Caco-2 (cell line): Measurements from ENCODE around the gene APAF1. TPM values are rescaled to one million over a fixed set of nuclear protein-coding genes. Genes with fewer than 3 reads are reported as not detected.

Source experiments
- BruUV-seq: library from RNA; stranded (reverse); fragments of 400-500 nt; replicated peaks from 2 replicates; lab custom pipeline; 2021; lab: Mats Ljungman, UMichigan
- CTCF ChIA-PET: fragments of 300-600 bp; sonication (Branson Sonifier 250); formaldehyde crosslinking; loops from one replicate; lab custom pipeline; 2022; ENCODE audit warnings: antibody characterized with exemption; lab: Charles Lee
- POLR2A ChIA-PET: fragments of 300-600 bp; sonication (Branson Sonifier 250); formaldehyde crosslinking; loops from one replicate; lab custom pipeline; 2022; ENCODE audit warnings: antibody characterized with exemption; lab: Charles Lee
- DNase-seq, 2 experiments: peaks; one replicate each; pipeline versions ENCODE4 v3.0.0 to v3.0.0-alpha.2; 2020 to 2022
- H3K27me3 ChIP-seq: replicated peaks from 2 replicates; pipeline ENCODE4 v1.6.0; 2011; ENCODE audit warnings: low read length; ENCODE audit not compliant: control insufficient read depth, insufficient read depth
- H3K36me3 ChIP-seq: 2 replicates; pipeline ENCODE4 v1.5.1; 2011; ENCODE audit warnings: low read length; ENCODE audit not compliant: control insufficient read depth, insufficient read depth
- H3K4me1 ChIP-seq: fragments of 250-450 bp; sonication (Bioruptor Pico); 2 replicates; pipeline ENCODE4 v1.5.1; 2020; ENCODE audit warnings: mild to moderate bottlenecking
- H3K4me3 ChIP-seq: 2 replicates; pipeline ENCODE4 v1.5.1; 2011; ENCODE audit warnings: low read depth, mild to moderate bottlenecking, control low read depth, low read length
- H3K9me3 ChIP-seq: fragments of 250-450 bp; sonication (Bioruptor Pico); 2 replicates; pipeline ENCODE4 v1.5.1; 2020; ENCODE audit warnings: mild to moderate bottlenecking, moderate library complexity
- H3K27ac Mint-ChIP-seq: one replicate; pipeline ENCODE4 v1.8.0; 2022; ENCODE audit warnings: mixed read lengths; ENCODE audit not compliant: unreplicated experiment
- H3K27me3 Mint-ChIP-seq: one replicate; pipeline ENCODE4 v1.8.0; 2022; ENCODE audit warnings: mixed read lengths; ENCODE audit not compliant: insufficient read depth, unreplicated experiment
- H3K36me3 Mint-ChIP-seq: one replicate; pipeline ENCODE4 v1.8.0; 2022; ENCODE audit warnings: mild to moderate bottlenecking, mixed read lengths; ENCODE audit not compliant: insufficient read depth, unreplicated experiment
- H3K4me1 Mint-ChIP-seq: one replicate; pipeline ENCODE4 v1.8.0; 2022; ENCODE audit warnings: low read depth, mixed read lengths; ENCODE audit not compliant: unreplicated experiment
- H3K4me3 Mint-ChIP-seq: one replicate; pipeline ENCODE4 v1.8.0; 2022; ENCODE audit warnings: mild to moderate bottlenecking, moderate library complexity, mixed read lengths; ENCODE audit not compliant: unreplicated experiment
- H3K9me3 Mint-ChIP-seq: one replicate; pipeline ENCODE4 v1.8.0; 2022; ENCODE audit warnings: mixed read lengths; ENCODE audit not compliant: unreplicated experiment
- CTCF ChIP-seq, 2 experiments: fragments of 200-600 bp in 1 of 2; IDR thresholded peaks; 1 replicate in 1 of 2; 2 replicates in 1 of 2; pipeline versions ENCODE4 v1.5.1 to v1.8.0; 2011 to 2022; ENCODE audit warnings: antibody characterized with exemption in 1 of 2, control low read depth in 1 of 2, inconsistent platforms in 1 of 2, low read depth in 1 of 2, low read length in 1 of 2, mild to moderate bottlenecking in 1 of 2, moderate library complexity in 1 of 2; ENCODE audit not compliant: insufficient read depth in 1 of 2, severe bottlenecking in 1 of 2, unreplicated experiment in 1 of 2
- intact Hi-C: fragments of 100-400 bp; cut with micrococcal nuclease; formaldehyde crosslinking; loops from one replicate; pipeline ENCODE4 v1.10.0; 2022; ENCODE audit not compliant: unreplicated experiment
- total RNA-seq: library from RNA; stranded (reverse); gene quantifications from 2 replicates; pipeline ENCODE4 v1.2.3, GENCODE V29; 2022

The APAF1 gene
- total RNA-seq, 1 experiment from 2014 or later, result 13.4 TPM

- H3K27me3 Mint-ChIP-seq, result peaks cover 21% of the 10 kb centered on the region
These were observed 96.1 kb downstream of the APAF1 start for GRCh38 chr12:98741196-98741555.

GRCh38 chr12:98741556-98742265 is 96.6 kb downstream of the APAF1 start:
- peaks cover 15% of the 10 kb centered on the region for H3K4me1 Mint-ChIP-seq
- no TSS peak for BruUV-seq
- CTCF ChIA-PET, result no interaction called here
- DNase-seq, result no peak
- H3K27me3 ChIP-seq, result no peaks in the 10 kb centered on the region
- no peak overlapping the region for H3K27ac Mint-ChIP-seq
- intact Hi-C loops, result loop anchor here (2.0 kb wide), 1 partner anchor 15 kb away; no protein-coding TSS in a partner anchor
- H3K4me3 Mint-ChIP-seq, result no peak overlapping the region
- H3K36me3 Mint-ChIP-seq, result no peaks in the 10 kb centered on the region
- no peaks in the 10 kb centered on the region for H3K9me3 ChIP-seq
- no peaks in the 10 kb centered on the region for H3K36me3 ChIP-seq
- H3K27me3 Mint-ChIP-seq, result peaks cover 26% of the 10 kb centered on the region
- H3K4me3 ChIP-seq, result no peak overlapping the region
- peaks cover 4% of the 10 kb centered on the region; the same call in 1 of the 2 replicates for H3K4me1 ChIP-seq
- POLR2A ChIA-PET, result no interaction called here
- TF ChIP-seq CTCF (IDR thresholded peaks at IDR 0.05; ENCODE audit: insufficient read depth in 1 of 2, low read depth in 1 of 2, low read length in 1 of 2, severe bottlenecking in 1 of 2, unreplicated experiment in 1 of 2), result no peak
- H3K9me3 Mint-ChIP-seq, result no peaks in the 10 kb centered on the region

More at GRCh38 chr12:98741196-98741555, 96.1 kb downstream of the APAF1 start:
- no TSS peak for BruUV-seq
- peaks cover 7% of the 10 kb centered on the region for H3K4me1 ChIP-seq
- no peaks in the 10 kb centered on the region for H3K36me3 Mint-ChIP-seq
- TF ChIP-seq CTCF (IDR thresholded peaks at IDR 0.05; ENCODE audit: insufficient read depth in 1 of 2, low read depth in 1 of 2, low read length in 1 of 2, severe bottlenecking in 1 of 2, unreplicated experiment in 1 of 2), result no peak
- peaks cover 16% of the 10 kb centered on the region for H3K4me1 Mint-ChIP-seq
- H3K4me3 Mint-ChIP-seq, result no peak overlapping the region
- no peaks in the 10 kb centered on the region for H3K9me3 Mint-ChIP-seq
- DNase-seq, result no peak
- ChIA-PET POLR2A (no interaction called here), CTCF (no interaction called here)
- intact Hi-C loops, result no loop called here
- no peaks in the 10 kb centered on the region for H3K9me3 ChIP-seq
- no peak overlapping the region for H3K27ac Mint-ChIP-seq
- no peak overlapping the region for H3K4me3 ChIP-seq
- no peaks in the 10 kb centered on the region for H3K27me3 ChIP-seq
- no peaks in the 10 kb centered on the region for H3K36me3 ChIP-seq

- no TSS peak for BruUV-seq
- Mint-ChIP-seq H3K9me3 (no peaks in the 10 kb centered on the region), H3K27me3 (peaks cover 32% of the 10 kb centered on the region), H3K4me1 (peaks cover 6% of the 10 kb centered on the region), H3K27ac (no peak overlapping the region), H3K4me3 (no peak overlapping the region), H3K36me3 (no peaks in the 10 kb centered on the region)
- Histone ChIP-seq H3K4me3 (no peak overlapping the region), H3K27me3 (no peaks in the 10 kb centered on the region), H3K9me3 (no peaks in the 10 kb centered on the region), H3K4me1 (no peaks in the 10 kb centered on the region), H3K36me3 (no peaks in the 10 kb centered on the region)
- TF ChIP-seq CTCF (IDR thresholded peaks at IDR 0.05; ENCODE audit: insufficient read depth in 1 of 2, low read depth in 1 of 2, low read length in 1 of 2, severe bottlenecking in 1 of 2, unreplicated experiment in 1 of 2), result peak; percentile 51 to 79
- CTCF ChIA-PET, result interaction anchor here (0.6 kb wide), 2 partner anchors 61 to 109 kb away, joined by 3 to 4 read pairs; no protein-coding TSS in a partner anchor
- POLR2A ChIA-PET, result no interaction called here
- peak in 1 of 2 experiments; percentile 58 for DNase-seq
- intact Hi-C loops, result loop anchor here (1.0 to 2.0 kb wide), 3 partner anchors 17 to 326 kb away; no protein-coding TSS in a partner anchor
These were observed 98.4 kb downstream of the APAF1 start for GRCh38 chr12:98743362-98743953.
